HG03342 (cell line): Measurements from ENCODE around the gene GSC2.
A peak's percentile ranks its signal among the peaks of the same experiment; 100 is the strongest.

ENCODE experiments used
- ATAC-seq: cut with Tn5 transposase; IDR thresholded peaks from one replicate; pipeline ENCODE4 v1.9.1; 2021; ENCODE audit warnings: mild to moderate bottlenecking, moderate library complexity; ENCODE audit not compliant: unreplicated experiment

The GSC2 gene

GRCh38 chr22:19121631-19122142 lies 28.4 kb downstream of the GSC2 start:
- peak; percentile 13 for ATAC-seq

DNA sequence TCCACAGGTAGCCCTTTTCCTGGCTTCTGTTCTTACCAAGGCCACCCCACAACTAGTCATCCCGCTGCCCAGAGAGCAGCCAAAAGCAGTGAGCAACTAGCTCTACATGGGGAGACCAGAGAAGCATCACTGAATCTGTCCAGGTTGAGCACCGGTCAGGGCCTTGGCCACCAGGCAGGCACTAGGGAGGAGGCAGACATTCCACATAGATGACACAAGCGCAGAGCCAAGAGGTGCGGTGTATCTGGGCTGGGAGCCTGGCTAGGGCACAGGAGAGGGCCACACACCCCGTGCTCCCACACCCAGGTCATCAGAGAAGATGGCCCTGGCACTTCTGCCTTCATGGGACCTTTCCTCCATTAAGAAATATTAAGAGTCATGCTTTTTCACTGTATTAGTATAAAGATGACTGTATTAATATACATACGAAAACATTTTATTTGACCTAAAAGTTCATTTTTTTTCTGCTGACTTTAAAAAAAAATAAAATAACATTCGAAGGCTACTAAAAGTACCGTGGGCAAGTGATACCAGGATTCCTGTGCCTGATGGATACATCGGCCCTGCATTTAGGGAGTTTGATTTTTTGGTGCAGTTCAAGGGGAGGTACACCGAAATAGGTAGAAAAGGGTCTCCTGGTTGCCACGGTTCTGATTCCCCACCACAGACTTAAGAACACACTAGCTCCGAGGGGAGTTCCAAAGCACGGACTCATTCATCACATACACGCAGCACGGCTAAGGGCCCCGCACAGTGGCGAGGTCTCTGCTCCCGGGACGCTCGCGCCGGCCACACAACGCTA lies 29.1 kb downstream of the GSC2 start:
- ATAC-seq, result peak; percentile 4

DNA sequence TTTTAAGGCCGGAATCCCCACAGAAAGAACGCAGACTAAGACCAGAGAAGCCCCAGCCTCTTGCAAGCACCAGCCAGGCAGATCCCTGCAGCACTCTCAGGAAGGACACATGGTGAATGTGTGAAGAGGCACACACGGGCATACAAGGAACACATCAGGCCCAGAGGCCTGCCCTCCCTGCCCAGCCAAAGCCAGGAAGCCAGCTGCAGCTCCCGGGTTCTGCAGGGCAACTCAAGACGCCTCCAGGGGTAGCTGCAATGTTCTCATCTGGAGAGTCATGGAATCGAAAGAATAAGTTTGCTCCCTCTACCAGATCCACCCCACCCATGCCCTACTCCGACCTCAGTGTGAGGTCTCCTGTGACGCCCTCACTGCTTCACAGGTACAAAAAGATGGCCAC lies 30.1 kb downstream of the GSC2 start:
- ATAC-seq, result no peak

DNA sequence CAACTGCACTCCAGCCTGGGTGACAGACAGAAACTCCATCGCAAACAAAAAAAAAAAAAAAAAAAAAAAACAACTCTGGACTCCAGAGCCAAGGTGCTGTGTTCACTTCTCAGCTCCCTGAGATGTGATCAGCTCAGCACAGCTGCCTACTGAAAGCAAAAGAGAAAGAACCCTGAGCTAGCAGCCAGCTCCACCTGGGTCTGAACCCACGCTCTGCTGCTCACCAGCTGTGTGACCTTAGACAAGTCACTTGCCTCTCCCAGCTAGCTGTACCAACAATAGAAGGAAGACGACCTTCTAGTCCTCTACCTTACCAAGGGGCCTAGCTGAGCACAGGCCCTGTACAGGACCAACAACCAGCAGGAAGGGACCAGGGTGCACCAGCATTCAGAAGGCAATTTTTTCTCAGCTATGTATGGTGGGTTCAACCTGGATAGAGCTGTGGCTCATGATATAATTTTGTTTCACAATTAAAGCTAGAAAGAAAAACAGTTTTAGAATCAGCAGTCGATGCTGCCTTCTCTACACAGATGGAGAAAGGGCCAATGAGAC lies 31.7 kb downstream of the GSC2 start:
- ATAC-seq, result peak; percentile 48

- no peak for ATAC-seq
Measured at GRCh38 chr22:19117111-19117512, 33.0 kb downstream of the GSC2 start.

DNA sequence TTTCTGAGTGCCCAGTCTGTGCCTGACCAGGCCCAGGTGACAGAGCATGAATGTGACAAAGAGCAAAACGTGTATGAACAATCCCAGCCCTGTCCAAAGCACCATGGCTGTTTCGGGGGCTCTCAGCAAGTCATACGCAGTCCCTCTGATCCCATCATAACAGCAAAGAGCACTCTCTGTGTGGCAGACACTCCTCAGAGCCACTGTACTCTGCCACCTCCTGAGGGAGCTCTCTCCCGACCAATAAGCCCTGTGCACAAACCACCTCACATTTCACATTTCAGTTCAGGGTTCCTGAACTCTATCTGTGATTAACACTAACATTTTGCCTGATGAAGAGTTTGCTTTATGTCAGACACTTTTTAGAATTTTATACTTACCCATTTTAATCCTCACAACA lies 34.5 kb downstream of the GSC2 start:
- no peak for ATAC-seq

DNA sequence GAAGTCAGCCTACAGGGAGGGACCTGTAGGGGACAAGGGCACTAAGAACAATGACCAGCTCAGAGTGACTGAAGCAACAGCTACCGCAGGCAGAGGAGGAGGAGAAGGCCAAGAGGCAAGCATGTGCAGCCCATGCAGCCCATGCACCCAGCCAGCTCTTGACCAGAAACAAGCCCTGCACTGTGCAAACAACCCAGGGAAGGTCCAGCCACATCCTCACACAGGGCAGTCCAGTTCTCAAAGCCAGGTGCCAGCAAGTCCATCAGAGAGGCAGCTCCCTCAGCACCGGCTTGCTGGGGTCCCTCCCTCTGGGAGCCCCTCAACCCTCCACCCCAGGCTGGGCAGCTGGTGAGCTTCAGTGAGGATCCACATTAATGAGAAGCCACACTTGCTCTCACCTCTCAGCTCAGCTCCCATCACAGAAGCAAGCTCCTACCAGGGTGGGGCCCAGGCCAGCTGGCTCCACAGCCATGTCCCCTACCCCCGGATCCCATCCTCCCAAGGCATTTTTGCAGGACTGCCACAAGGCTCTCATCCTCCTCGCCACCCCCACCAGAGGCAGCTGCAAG lies 35.0 kb downstream of the GSC2 start:
- ATAC-seq, result no peak

DNA sequence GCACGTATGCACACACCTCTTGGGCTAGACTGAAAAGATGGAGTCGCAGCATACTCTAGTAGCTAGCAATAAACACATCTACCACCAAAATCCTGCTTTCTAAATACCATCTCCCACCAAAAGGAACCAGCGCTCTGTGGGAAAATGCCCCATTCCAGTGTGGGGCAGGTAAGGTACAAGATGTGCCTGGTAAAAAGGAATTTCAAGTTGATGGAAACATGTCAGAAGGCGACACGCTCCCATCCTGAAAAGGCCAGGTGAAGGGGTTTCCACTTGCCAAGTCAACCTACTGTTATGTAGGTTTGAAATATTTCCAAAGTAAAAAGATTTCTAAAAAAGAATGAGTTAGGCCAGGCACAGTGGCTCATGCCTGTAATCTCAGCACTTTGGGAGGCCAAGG lies 36.7 kb downstream of the GSC2 start:
- ATAC-seq, result no peak

GRCh38 chr22:19111584-19111983 lies 38.5 kb downstream of the GSC2 start:
- ATAC-seq, result no peak

GRCh38 chr22:19111140-19111539 lies 39.0 kb downstream of the GSC2 start:
- ATAC-seq, result no peak

- no peak for ATAC-seq
Measured at GRCh38 chr22:19110646-19111045, 39.4 kb downstream of the GSC2 start.

- no peak for ATAC-seq
Measured at GRCh38 chr22:19110064-19110458, 40.0 kb downstream of the GSC2 start.

GRCh38 chr22:19109198-19110063 lies 40.7 kb downstream of the GSC2 start:
- no peak for ATAC-seq

GRCh38 chr22:19108807-19109197 lies 41.3 kb downstream of the GSC2 start:
- no peak for ATAC-seq

DNA sequence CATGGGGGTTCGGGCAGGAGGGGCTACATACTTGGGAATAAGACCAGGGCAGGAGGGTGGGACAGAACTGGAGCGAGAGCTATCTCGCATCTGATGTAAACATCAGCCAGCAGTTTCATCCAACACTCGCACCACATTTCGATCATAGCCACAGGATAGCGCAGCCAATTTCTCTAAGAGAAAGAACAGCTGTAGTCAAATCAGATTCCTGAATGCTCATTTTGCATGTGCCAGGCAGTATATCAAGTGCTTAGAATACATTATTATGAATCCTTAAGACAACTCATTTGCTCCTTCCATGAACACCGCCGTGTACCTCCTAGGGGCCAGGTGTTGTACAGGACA lies 42.4 kb downstream of the GSC2 start:
- ATAC-seq, result no peak

DNA sequence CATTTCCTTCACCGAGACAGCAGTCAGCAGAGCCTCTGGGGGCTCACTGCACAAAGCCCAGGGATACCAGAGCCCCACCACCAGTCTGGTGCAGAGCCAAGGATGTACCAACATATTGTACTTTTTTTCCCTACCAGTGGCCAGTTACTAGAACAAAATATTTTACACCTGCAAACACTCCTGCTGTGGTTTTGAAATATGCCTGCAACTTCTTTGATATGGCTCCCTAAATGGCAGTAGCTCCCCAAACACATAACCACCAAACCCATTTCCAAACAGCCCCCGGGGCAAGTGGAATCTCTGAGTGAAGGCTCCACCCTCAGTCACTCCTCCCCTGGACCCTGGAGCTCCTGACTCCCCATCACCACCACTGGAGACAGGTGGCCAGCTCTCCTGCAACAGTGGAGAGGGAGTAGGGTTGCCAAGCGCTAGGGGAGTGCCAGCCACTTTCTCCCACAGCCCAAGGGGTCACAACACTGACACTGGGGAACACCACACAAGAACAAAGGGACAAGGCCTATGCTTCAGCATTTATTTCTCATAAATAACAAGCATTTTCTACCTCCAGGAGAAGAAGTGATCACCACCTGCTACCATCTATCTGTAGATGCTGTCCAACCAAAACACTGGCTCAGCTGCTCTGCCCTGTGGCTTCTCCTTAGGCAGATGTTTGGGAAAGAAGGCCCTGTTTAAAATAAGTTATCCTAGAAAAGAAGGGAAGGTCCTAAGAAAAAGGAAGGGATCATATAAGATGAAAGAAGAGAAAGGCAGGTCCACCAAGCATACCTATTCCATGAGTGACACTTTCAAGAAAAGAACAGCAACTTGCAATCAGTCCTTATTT lies 43.0 kb downstream of the GSC2 start:
- ATAC-seq, result no peak

GRCh38 chr22:19105867-19106802 lies 44.0 kb downstream of the GSC2 start:
- no peak for ATAC-seq

GRCh38 chr22:19105456-19105855 lies 44.6 kb downstream of the GSC2 start:
- no peak for ATAC-seq
